ENCODE data around the gene UGT1A7. TPM values are rescaled to one million over a fixed set of nuclear protein-coding genes. Genes with fewer than 3 reads are reported as not detected.

Gene UGT1A7
- total RNA-seq, 3 donors from 2014 or later (not counting 1 experiment from before 2014, with no cell fraction given): not detected

GRCh38 chr2:233811732-233812131 lies 130.0 kb downstream of the UGT1A7 start:
- H3K36me3 ChIP-seq (ENCODE audit: control insufficient read depth, insufficient read depth, low read length): no peaks in the 10 kb centered on the region
- ATAC-seq: no peak
- H3K9me3 ChIP-seq (ENCODE audit: control insufficient read depth, insufficient read depth, low read length): no peaks in the 10 kb centered on the region
- H3K27ac ChIP-seq (ENCODE audit: low read length): no peak overlapping the region
- no peak overlapping the region for H3K4me3 ChIP-seq (ENCODE audit: low read length)
- H3K36me3 Mint-ChIP-seq: no peaks in the 10 kb centered on the region
- TF ChIP-seq CTCF (IDR thresholded peaks at IDR 0.05): no peak
- no peaks in the 10 kb centered on the region for H3K4me1 ChIP-seq (ENCODE audit: control insufficient read depth, insufficient read depth, low read length)
- intact Hi-C loops (cut with micrococcal nuclease): no loop called here
- no peak for DNase-seq
- H3K27ac Mint-ChIP-seq: no peak overlapping the region
- H3K4me3 Mint-ChIP-seq: no peak overlapping the region
- no peaks in the 10 kb centered on the region for H3K4me1 Mint-ChIP-seq
- H3K27me3 Mint-ChIP-seq (ENCODE audit: low read depth in 2 of 2): peaks cover 8 to 28% of the 10 kb centered on the region in 2 donors
- 91% methylated on average over 8 of the region's 8 CpGs for WGBS (ENCODE audit: insufficient coverage)
- no peaks in the 10 kb centered on the region for H3K27me3 ChIP-seq (ENCODE audit: control insufficient read depth, insufficient read depth, low read length)
- no peaks in the 10 kb centered on the region for H3K9me3 Mint-ChIP-seq

GRCh38 chr2:233813236-233814055 lies 131.7 kb downstream of the UGT1A7 start:
- no peak for ATAC-seq
- intact Hi-C loops (cut with micrococcal nuclease): no loop called here
- H3K4me1 Mint-ChIP-seq: peaks cover 0 to 5% of the 10 kb centered on the region in 2 donors

GRCh38 chr2:233814056-233814835 lies 132.5 kb downstream of the UGT1A7 start:
- no peaks in the 10 kb centered on the region for H3K27me3 ChIP-seq (ENCODE audit: control insufficient read depth, insufficient read depth, low read length)
- H3K36me3 Mint-ChIP-seq: no peaks in the 10 kb centered on the region
- no peak overlapping the region for H3K4me3 Mint-ChIP-seq
- no peak for TF ChIP-seq CTCF (IDR thresholded peaks at IDR 0.05)
- no peaks in the 10 kb centered on the region for H3K9me3 Mint-ChIP-seq
- no peak overlapping the region for H3K27ac ChIP-seq (ENCODE audit: low read length)
- no peak for ATAC-seq
- intact Hi-C loops (cut with micrococcal nuclease): no loop called here
- WGBS (ENCODE audit: insufficient coverage): 89% methylated on average over 2 of the region's 2 CpGs
- no peak for DNase-seq
- H3K4me3 ChIP-seq (ENCODE audit: low read length): no peak overlapping the region
- peaks cover 0 to 5% of the 10 kb centered on the region in 2 donors for H3K4me1 Mint-ChIP-seq
- H3K36me3 ChIP-seq (ENCODE audit: control insufficient read depth, insufficient read depth, low read length): no peaks in the 10 kb centered on the region
- H3K9me3 ChIP-seq (ENCODE audit: control insufficient read depth, insufficient read depth, low read length): no peaks in the 10 kb centered on the region
- no peak overlapping the region for H3K27ac Mint-ChIP-seq
- H3K4me1 ChIP-seq (ENCODE audit: control insufficient read depth, insufficient read depth, low read length): no peaks in the 10 kb centered on the region
- H3K27me3 Mint-ChIP-seq (ENCODE audit: low read depth in 2 of 2): peaks cover 11 to 28% of the 10 kb centered on the region in 2 donors

More at GRCh38 chr2:233813236-233814055, 131.7 kb downstream of the UGT1A7 start:
- no peaks in the 10 kb centered on the region for H3K4me1 ChIP-seq (ENCODE audit: control insufficient read depth, insufficient read depth, low read length)
- peaks cover 11 to 28% of the 10 kb centered on the region in 2 donors for H3K27me3 Mint-ChIP-seq (ENCODE audit: low read depth in 2 of 2)
- H3K9me3 ChIP-seq (ENCODE audit: control insufficient read depth, insufficient read depth, low read length): no peaks in the 10 kb centered on the region
- no peak for TF ChIP-seq CTCF (IDR thresholded peaks at IDR 0.05)
- H3K27ac ChIP-seq (ENCODE audit: low read length): no peak overlapping the region
- 94% methylated on average over 3 of the region's 3 CpGs for WGBS (ENCODE audit: insufficient coverage)
- H3K36me3 Mint-ChIP-seq: no peaks in the 10 kb centered on the region
- no peaks in the 10 kb centered on the region for H3K36me3 ChIP-seq (ENCODE audit: control insufficient read depth, insufficient read depth, low read length)
- no peak overlapping the region for H3K27ac Mint-ChIP-seq
- no peaks in the 10 kb centered on the region for H3K9me3 Mint-ChIP-seq
- no peak overlapping the region for H3K4me3 Mint-ChIP-seq
- DNase-seq: no peak
- no peak overlapping the region for H3K4me3 ChIP-seq (ENCODE audit: low read length)
- H3K27me3 ChIP-seq (ENCODE audit: control insufficient read depth, insufficient read depth, low read length): no peaks in the 10 kb centered on the region
